Liver (tissue), 3 donors: Measurements from ENCODE around the gene EYA4.

Experiments
- CTCF ChIP-seq: fragments of 150-350 bp; IDR thresholded peaks from 2 replicates; pipeline ENCODE4 v1.5.1; 2017; ENCODE audit warnings: improper control_type of control experiment, low read depth, low read length; ENCODE audit not compliant: missing input control
- ZBTB33 ChIP-seq: IDR thresholded peaks from 2 replicates; pipeline ENCODE4 v1.6.1; 2016; ENCODE audit warnings: antibody characterized with exemption
- TF ChIP-seq, protein P1 (sequence below): IDR thresholded peaks from 2 replicates; pipeline ENCODE4 v1.6.1; 2016; ENCODE audit warnings: antibody characterized with exemption
- donor health status: healthy.
- donor health status: healthy.

- TF ChIP-seq, protein P1, sequence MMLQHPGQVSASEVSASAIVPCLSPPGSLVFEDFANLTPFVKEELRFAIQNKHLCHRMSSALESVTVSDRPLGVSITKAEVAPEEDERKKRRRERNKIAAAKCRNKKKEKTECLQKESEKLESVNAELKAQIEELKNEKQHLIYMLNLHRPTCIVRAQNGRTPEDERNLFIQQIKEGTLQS, result no peak
- no peak for TF ChIP-seq CTCF
- TF ChIP-seq ZBTB33, result no peak
Measured at GRCh38 chr6:133245422-133245903, 4.3 kb downstream of the EYA4 start.
